ENCODE data around the gene LRP1B. TPM values are rescaled to one million over a fixed set of nuclear protein-coding genes. Genes with fewer than 3 reads are reported as not detected.

LRP1B gene
- total RNA-seq, 4 donors from 2014 or later = 37.1 to 82.7 (median 50.9) TPM

- 72 to 78% methylated on average over 1 of the region's 1 CpG for WGBS, 2 donors
- H3K27me3 ChIP-seq = no peaks in the 10 kb centered on the region
- H3K4me3 ChIP-seq (replicated peaks in 1 of 3) = no peak overlapping the region
- intact Hi-C loops (cut with DNase I) = no loop called here
- no peaks in the 10 kb centered on the region for H3K36me3 ChIP-seq
- DNase-seq = no peak
- no peaks in the 10 kb centered on the region for H3K4me1 ChIP-seq
- no peak overlapping the region for H3K27ac ChIP-seq
- H3K9me3 ChIP-seq = no peaks in the 10 kb centered on the region
- TF ChIP-seq, protein P1, sequence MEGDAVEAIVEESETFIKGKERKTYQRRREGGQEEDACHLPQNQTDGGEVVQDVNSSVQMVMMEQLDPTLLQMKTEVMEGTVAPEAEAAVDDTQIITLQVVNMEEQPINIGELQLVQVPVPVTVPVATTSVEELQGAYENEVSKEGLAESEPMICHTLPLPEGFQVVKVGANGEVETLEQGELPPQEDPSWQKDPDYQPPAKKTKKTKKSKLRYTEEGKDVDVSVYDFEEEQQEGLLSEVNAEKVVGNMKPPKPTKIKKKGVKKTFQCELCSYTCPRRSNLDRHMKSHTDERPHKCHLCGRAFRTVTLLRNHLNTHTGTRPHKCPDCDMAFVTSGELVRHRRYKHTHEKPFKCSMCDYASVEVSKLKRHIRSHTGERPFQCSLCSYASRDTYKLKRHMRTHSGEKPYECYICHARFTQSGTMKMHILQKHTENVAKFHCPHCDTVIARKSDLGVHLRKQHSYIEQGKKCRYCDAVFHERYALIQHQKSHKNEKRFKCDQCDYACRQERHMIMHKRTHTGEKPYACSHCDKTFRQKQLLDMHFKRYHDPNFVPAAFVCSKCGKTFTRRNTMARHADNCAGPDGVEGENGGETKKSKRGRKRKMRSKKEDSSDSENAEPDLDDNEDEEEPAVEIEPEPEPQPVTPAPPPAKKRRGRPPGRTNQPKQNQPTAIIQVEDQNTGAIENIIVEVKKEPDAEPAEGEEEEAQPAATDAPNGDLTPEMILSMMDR (IDR thresholded peaks at IDR 0.05) = no peak
- no peak for TF ChIP-seq POLR2A (IDR thresholded peaks at IDR 0.05)
These were observed 252.8 kb downstream of the LRP1B start for GRCh38 chr2:141878016-141878415.

DNA sequence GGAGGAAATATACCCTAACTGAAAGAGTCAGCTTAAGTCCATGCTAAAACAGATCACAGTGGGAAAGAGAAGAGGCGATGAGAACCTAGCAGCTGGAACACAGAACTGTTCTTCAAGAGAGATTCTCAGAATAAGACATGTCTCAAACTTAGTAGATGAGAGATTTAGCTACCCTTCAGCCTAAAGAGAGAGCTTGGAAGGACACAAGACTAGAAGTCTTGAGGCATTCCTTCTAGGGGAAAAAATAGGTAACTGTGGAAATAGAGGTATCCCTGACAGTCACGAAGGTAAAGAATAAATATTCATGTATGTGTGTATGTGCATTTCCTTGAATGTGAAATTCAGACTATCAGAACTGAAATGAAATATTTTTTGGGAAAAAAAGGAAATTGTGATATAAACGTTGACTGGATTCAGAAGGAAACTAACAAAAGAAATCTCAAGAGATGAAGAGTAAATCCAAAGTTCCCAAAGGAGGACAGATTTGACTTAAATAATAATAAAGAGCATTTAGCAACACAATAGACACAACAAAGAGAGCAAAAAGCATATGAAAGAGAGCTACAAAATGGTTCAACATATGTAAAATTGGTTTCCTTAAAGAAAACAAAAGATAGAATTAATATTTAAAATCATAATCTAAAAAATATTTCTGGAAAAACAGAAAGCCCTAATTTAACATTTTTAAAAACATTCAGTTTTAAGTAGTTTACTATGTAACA is 258.7 kb downstream of the LRP1B start:
- TF ChIP-seq, protein P1 (IDR thresholded peaks at IDR 0.05) = no peak
- TF ChIP-seq POLR2A (IDR thresholded peaks at IDR 0.05) = no peak
- Histone ChIP-seq H3K27ac (no peak overlapping the region), H3K36me3 (no peaks in the 10 kb centered on the region), H3K4me1 (no peaks in the 10 kb centered on the region), H3K4me3 (replicated peaks in 1 of 3) (no peak overlapping the region), H3K27me3 (no peaks in the 10 kb centered on the region), H3K9me3 (no peaks in the 10 kb centered on the region)
- WGBS, 2 donors = 65 to 78% methylated on average over 3 of the region's 3 CpGs
- intact Hi-C loops (cut with DNase I) = no loop called here
- no peak for DNase-seq

DNA sequence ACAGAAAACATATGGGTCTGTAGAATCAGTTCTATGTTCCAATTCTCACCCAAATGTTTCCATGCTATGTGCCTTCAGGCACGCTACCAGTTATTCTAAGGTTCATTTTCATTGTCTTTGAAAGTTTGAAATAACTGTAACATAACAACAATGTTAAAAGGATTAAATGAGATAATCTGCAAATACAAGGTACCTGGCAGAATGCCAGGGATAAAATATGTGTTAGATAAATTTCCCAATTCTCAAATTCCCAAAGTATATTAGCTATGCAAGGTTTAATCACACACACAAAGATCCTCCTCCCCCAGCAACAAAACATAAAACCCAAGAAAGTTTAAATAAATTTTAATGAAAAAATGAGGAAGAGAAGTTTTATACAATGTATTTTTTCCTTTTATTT is 261.2 kb downstream of the LRP1B start:
- H3K27me3 ChIP-seq = no peaks in the 10 kb centered on the region
- H3K4me1 ChIP-seq = no peaks in the 10 kb centered on the region
- no peak overlapping the region for H3K4me3 ChIP-seq (replicated peaks in 1 of 3)
- no peaks in the 10 kb centered on the region for H3K36me3 ChIP-seq
- H3K9me3 ChIP-seq = no peaks in the 10 kb centered on the region
- TF ChIP-seq POLR2A (IDR thresholded peaks at IDR 0.05) = no peak
- TF ChIP-seq, protein P1 (IDR thresholded peaks at IDR 0.05) = no peak
- H3K27ac ChIP-seq = no peak overlapping the region
- DNase-seq = no peak
- WGBS, 2 donors = 90 to 95% methylated on average over 1 of the region's 1 CpG
- intact Hi-C loops (cut with DNase I) = no loop called here

DNA sequence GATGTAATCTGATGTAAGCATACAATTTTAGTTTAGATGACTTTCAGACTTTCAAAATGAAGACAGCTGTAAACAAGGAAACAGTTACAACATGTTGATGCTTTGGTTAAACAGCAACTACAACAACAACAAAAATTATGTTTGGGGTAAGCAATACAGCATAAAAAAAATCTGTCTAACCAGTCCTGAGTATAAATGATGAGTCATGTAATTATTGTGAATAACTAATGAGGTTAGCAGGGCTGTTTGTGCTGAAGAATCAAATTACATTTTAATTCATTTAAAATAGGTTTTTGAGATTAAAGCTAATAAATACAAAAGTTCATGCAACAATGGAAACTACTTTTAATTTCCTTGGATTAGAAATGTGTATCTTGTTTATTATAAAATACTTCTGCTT is 266.9 kb downstream of the LRP1B start:
- Histone ChIP-seq H3K27me3 (no peaks in the 10 kb centered on the region), H3K4me3 (replicated peaks in 1 of 3) (no peak overlapping the region), H3K36me3 (no peaks in the 10 kb centered on the region), H3K4me1 (no peaks in the 10 kb centered on the region), H3K9me3 (no peaks in the 10 kb centered on the region), H3K27ac (no peak overlapping the region)
- intact Hi-C loops (cut with DNase I) = no loop called here
- TF ChIP-seq, protein P1 (IDR thresholded peaks at IDR 0.05) = no peak
- TF ChIP-seq POLR2A (IDR thresholded peaks at IDR 0.05) = no peak
- no peak for DNase-seq

GRCh38 chr2:141856215-141856919 is 274.4 kb downstream of the LRP1B start:
- intact Hi-C loops (cut with DNase I) = no loop called here
- H3K27me3 ChIP-seq = no peaks in the 10 kb centered on the region
- TF ChIP-seq POLR2A (IDR thresholded peaks at IDR 0.05) = no peak
- TF ChIP-seq, protein P1 (IDR thresholded peaks at IDR 0.05) = no peak
- 88 to 90% methylated on average over 5 of the region's 5 CpGs for WGBS, 2 donors
- H3K27ac ChIP-seq = no peak overlapping the region
- H3K4me3 ChIP-seq (replicated peaks in 1 of 3) = no peak overlapping the region
- no peaks in the 10 kb centered on the region for H3K36me3 ChIP-seq
- H3K9me3 ChIP-seq = no peaks in the 10 kb centered on the region
- no peak for DNase-seq
- H3K4me1 ChIP-seq = peaks cover 6 to 18% of the 10 kb centered on the region in 2 donors

Data from thyroid gland (tissue), 4 donors.